GM19372 (cell line): ENCODE measurements around the gene DHRSX.
"Not testable (repeated sequence)": the region's sequence is repeated elsewhere in the genome, so short reads cannot be mapped to it uniquely, and the experiment has no call there.

Experiments used
- ATAC-seq: cut with Tn5 transposase; IDR thresholded peaks from one replicate; pipeline ENCODE4 v1.9.1; 2021; ENCODE audit warnings: mild to moderate bottlenecking, low read depth, moderate library complexity; ENCODE audit not compliant: unreplicated experiment

DHRSX gene

GRCh38 chrX:2240761-2241160, 260.0 kb downstream of the DHRSX start:
- ATAC-seq: not testable (repeated sequence)

GRCh38 chrX:2237976-2238375, 262.8 kb downstream of the DHRSX start:
- no peak for ATAC-seq

- ATAC-seq: no peak
Observed at GRCh38 chrX:2231570-2232192, 269.1 kb downstream of the DHRSX start.

GRCh38 chrX:2230457-2230856, 270.3 kb downstream of the DHRSX start:
- ATAC-seq: no peak

GRCh38 chrX:2228536-2228935, 272.2 kb downstream of the DHRSX start:
- no peak for ATAC-seq

- no peak for ATAC-seq
Observed at GRCh38 chrX:2226906-2227656, 273.7 kb downstream of the DHRSX start.

DNA sequence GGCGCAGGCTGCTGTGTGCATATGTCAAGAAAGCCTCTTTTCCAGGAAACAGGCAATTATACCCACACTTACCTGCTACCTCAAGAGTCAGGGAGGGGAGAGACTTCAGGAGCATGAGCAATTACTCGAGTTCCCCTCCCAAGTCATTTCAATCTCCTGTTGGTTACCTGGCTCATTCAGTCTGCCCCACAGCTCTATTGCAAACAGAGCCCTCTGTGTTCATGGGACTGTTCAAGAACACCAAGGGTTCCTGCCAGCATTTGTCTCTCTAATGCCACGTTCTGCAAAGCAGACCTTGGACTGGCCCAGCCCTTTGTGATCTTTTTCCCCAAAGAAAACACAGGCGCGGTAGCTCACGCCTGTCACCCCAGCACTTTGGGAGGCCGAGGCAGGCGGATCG, 274.6 kb downstream of the DHRSX start:
- ATAC-seq: no peak

DNA sequence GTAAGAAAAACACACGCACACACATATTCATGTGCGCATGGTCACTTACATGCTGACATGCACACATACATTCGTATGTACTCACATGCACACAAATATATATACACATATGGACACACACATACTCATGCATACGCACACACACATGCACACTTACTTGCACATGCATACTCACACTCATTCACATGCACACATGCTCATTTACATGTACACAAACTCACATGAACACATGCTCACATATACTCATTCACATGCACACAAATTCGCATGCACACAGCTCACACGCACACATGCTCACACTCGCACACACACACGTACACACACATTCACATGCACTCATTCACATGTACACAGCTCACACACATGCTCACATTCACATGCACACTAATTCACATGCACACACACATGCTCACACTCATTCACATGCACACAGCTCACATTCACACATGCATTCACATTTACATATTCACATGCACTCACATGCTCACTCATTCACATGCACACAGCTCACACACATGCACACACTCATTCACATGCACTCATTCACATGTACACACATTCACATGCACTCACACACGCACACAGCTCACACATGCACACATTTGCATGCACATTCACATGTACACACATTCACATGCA, 276.1 kb downstream of the DHRSX start:
- ATAC-seq: no peak

GRCh38 chrX:2224161-2224560, 276.6 kb downstream of the DHRSX start:
- no peak for ATAC-seq

- ATAC-seq: no peak
Observed at GRCh38 chrX:2220829-2221567, 279.8 kb downstream of the DHRSX start.

DNA sequence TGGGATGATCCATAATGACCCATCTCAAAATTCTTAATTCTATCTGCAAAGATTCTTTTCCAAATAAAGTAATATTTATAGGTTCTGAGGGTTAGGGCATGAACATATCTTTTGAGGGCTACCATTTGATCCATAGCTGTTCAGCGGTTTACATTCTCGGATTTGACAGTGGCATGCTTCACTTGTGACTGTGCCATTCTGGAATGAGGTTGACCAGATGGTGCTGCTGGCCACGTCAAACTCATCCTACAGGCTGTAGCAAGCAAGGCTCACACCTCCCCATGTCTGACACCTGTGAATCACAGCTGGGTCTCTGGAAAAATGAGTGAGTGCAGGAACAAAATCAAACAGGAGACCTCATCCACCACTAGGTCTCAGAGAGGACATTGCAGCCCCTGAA, 280.5 kb downstream of the DHRSX start:
- ATAC-seq: no peak

DNA sequence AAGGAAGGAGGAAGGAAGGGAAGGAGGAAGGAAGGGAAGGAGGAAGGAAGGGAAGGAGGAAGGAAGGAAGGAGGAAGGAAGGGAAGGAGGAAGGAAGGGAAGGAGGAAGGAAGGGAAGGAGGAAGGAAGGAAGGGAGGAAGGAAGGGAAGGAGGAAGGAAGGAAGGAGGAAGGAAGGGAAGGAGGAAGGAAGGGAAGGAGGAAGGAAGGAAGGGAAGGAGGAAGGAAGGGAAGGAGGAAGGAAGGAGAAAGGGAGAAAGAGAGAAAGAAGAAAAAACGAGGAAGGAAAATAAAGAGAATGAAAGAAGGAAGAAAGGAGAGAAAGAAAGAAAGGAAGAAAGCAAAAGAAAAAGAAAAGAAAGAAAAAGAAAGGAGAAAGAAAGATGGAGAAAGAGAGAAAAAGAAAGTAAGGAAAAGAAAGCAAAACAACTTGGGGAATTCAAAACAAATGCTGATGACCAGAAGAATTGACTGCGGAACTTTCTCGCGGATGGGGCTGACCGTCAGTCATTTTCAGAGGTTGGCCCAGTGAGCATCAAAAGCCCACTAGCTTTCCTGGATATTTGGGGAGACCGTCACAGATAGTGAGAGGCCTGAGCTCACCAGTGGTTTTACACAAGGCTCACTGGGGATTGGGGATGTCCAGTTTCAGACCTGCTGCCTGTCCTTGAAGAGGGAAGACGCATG, 286.5 kb downstream of the DHRSX start:
- not testable (repeated sequence) for ATAC-seq

DNA sequence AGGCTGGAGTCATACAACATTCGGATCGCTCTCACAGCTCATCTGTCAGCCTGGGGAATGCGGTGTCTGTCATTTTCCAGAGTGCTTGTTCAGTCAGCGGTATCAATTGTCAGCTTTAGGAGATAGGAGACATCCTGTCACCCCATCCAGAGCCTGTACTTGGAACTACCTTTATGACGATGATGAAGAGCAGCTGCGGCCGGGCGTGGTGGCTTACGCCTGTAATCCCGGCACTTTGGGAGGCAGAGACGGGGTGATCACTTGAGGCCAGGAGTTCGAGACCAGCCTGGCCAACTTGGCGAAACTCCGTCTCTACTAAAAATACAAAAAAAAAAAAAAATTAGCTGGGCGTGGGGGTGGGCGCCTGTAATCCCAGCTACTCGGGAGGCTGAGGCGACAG, 289.1 kb downstream of the DHRSX start:
- ATAC-seq: not testable (repeated sequence)

DNA sequence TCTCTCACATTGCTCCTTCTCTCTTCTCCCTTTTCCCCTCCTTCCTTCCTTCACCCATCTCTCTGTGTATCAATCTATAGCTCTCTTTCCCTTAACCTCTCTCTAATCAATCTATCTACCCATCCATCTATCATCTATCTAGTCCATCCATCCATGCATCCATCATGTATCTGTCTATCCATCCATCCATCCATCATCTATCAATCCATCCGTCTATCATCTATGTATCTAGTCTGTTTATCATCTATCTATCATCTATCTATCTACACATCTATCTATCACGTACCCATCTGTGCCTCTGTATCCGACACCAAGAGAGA, 307.5 kb downstream of the DHRSX start:
- no peak for ATAC-seq

GRCh38 chrX:2192584-2193272, 308.0 kb downstream of the DHRSX start:
- no peak for ATAC-seq

- no peak for ATAC-seq
Observed at GRCh38 chrX:2188840-2189239, 311.9 kb downstream of the DHRSX start.

- no peak for ATAC-seq
Observed at GRCh38 chrX:2188330-2188792, 312.4 kb downstream of the DHRSX start.

- no peak for ATAC-seq
Observed at GRCh38 chrX:2187352-2188115, 313.2 kb downstream of the DHRSX start.

DNA sequence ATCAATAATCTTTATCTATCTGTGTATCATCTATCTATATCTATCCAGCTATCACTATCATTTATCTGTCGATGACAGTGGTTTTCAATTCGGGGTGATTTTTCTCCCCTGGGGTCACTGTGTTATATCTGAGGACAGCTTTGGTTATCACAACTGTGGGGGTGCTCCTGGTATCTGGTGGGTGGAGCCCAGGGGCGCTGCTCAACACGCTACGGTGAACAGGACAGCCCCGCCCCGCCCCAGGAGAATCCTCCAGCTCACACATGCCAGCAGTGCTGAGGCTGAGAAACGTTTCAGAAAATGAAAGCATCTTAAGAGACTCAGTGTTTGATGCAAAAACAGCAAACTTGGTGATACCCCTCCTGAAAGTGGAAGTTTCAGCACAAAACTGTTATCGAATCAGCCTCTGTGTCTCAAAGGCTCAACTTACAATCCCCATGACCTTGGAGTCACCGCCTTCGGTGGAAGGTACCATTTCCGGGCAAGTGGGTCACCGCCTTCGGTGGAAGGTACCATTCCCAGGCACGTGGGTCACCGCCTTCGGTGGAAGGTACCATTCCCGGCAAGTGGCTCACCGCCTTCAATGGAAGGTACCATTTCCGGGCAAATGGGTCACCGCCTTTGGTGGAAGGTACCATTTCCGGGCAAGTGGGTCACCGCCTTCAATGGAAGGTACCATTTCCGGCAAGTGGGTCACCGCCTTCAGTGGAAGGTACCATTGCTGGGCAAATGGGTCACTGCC, 315.3 kb downstream of the DHRSX start:
- no peak for ATAC-seq
